GM23338 (cell line): ENCODE measurements around the gene UBN2. TPM values are rescaled to one million over a fixed set of nuclear protein-coding genes. Genes with fewer than 3 reads are reported as not detected.

Experiments used
- ATAC-seq: fragments of 200-7000 bp; cut with Tn5 transposase; 3 replicates; pipeline ENCODE4 v1.9.1; 2020
- DNase-seq: peaks from one replicate; pipeline ENCODE4 v3.0.0-alpha.2; 2015; ENCODE audit warnings: low spot score
- H2AFZ ChIP-seq: fragments of 200-600 bp; sonication (generic); 2 replicates; pipeline ENCODE4 v1.8.0; 2016; ENCODE audit warnings: antibody characterized with exemption, mild to moderate bottlenecking, moderate library complexity
- H3F3A ChIP-seq: fragments of 200-600 bp; sonication (generic); replicated peaks from 2 replicates; pipeline ENCODE4 v1.8.0; 2017; ENCODE audit warnings: antibody characterized with exemption, mixed run types, low read depth
- H3K27ac ChIP-seq: fragments of 200-600 bp; sonication (generic); 2 replicates; pipeline ENCODE4 v1.6.1; 2016; ENCODE audit warnings: low read depth
- H3K27me3 ChIP-seq: fragments of 200-600 bp; sonication (generic); 2 replicates; pipeline ENCODE4 v1.8.0; 2016; ENCODE audit warnings: mild to moderate bottlenecking, mixed run types, moderate library complexity; ENCODE audit not compliant: insufficient read depth
- H3K36me3 ChIP-seq: fragments of 200-600 bp; sonication (generic); 2 replicates; pipeline ENCODE4 v1.8.0; 2016; ENCODE audit warnings: mild to moderate bottlenecking; ENCODE audit not compliant: insufficient read depth
- H3K4me1 ChIP-seq: fragments of 200-600 bp; sonication (generic); 2 replicates; pipeline ENCODE4 v1.8.0; 2016; ENCODE audit warnings: mild to moderate bottlenecking, moderate library complexity; ENCODE audit not compliant: insufficient read depth
- H3K4me2 ChIP-seq: fragments of 200-600 bp; sonication (generic); 2 replicates; pipeline ENCODE4 v1.7.1; 2017; ENCODE audit warnings: mixed run types
- H3K4me3 ChIP-seq: fragments of 200-600 bp; sonication (generic); 2 replicates; pipeline ENCODE4 v1.6.1; 2016; ENCODE audit warnings: mixed run types
- H3K79me2 ChIP-seq: fragments of 200-600 bp; sonication (generic); replicated peaks from 2 replicates; pipeline ENCODE4 v1.8.0; 2017; ENCODE audit warnings: mild to moderate bottlenecking; ENCODE audit not compliant: insufficient read depth
- H3K9me2 ChIP-seq: fragments of 200-600 bp; sonication (generic); 2 replicates; pipeline ENCODE4 v1.8.0; 2017; ENCODE audit not compliant: insufficient read depth
- H4K20me1 ChIP-seq: fragments of 200-600 bp; sonication (generic); replicated peaks from 2 replicates; pipeline ENCODE4 v1.8.0; 2017; ENCODE audit warnings: mild to moderate bottlenecking; ENCODE audit not compliant: insufficient read depth
- H3K27ac Mint-ChIP-seq: 2 replicates; pipeline ENCODE4 v1.8.0; 2020; ENCODE audit warnings: inconsistent platforms, mild to moderate bottlenecking, moderate library complexity, mixed read lengths
- H3K27me3 Mint-ChIP-seq: 3 replicates; pipeline ENCODE4 v1.8.0; 2022; ENCODE audit warnings: low read depth, mild to moderate bottlenecking, moderate library complexity, mixed read lengths, inconsistent platforms; ENCODE audit not compliant: insufficient read depth, poor library complexity
- H3K36me3 Mint-ChIP-seq: 3 replicates; pipeline ENCODE4 v1.8.0; 2021; ENCODE audit warnings: low read depth, mild to moderate bottlenecking, inconsistent platforms, moderate library complexity, mixed read lengths
- H3K4me1 Mint-ChIP-seq: 3 replicates; pipeline ENCODE4 v1.8.0; 2020; ENCODE audit warnings: mild to moderate bottlenecking, inconsistent platforms, mixed read lengths
- H3K4me3 Mint-ChIP-seq: 3 replicates; pipeline ENCODE4 v1.8.0; 2021; ENCODE audit warnings: moderate library complexity, mild to moderate bottlenecking, inconsistent platforms, mixed read lengths
- H3K9me3 Mint-ChIP-seq: 3 replicates; pipeline ENCODE4 v1.8.0; 2020; ENCODE audit warnings: moderate library complexity, mild to moderate bottlenecking, inconsistent platforms, mixed read lengths
- EZH2phosphoT487 ChIP-seq: fragments of 200-600 bp; sonication (generic); IDR thresholded peaks from one replicate; pipeline ENCODE4 v1.8.1; 2018; ENCODE audit warnings: antibody characterized with exemption; ENCODE audit not compliant: unreplicated experiment
- NANOG ChIP-seq: IDR thresholded peaks from 2 replicates; pipeline ENCODE4 v1.6.1; 2016; ENCODE audit warnings: antibody characterized with exemption, borderline replicate concordance
- POLR2AphosphoS5 ChIP-seq: IDR thresholded peaks from 2 replicates; pipeline ENCODE4 v1.6.1; 2016; ENCODE audit warnings: antibody characterized with exemption, low read depth
- ZNF114 ChIP-seq: fragments of 250-450 bp; sonication (Bioruptor Pico); IDR thresholded peaks from 2 replicates; pipeline ENCODE4 v1.5.0; 2020; ENCODE audit warnings: mild to moderate bottlenecking, moderate library complexity
- ZNF331 ChIP-seq: fragments of 250-450 bp; sonication (Bioruptor Pico); IDR thresholded peaks from 2 replicates; pipeline ENCODE4 v1.5.0; 2020; ENCODE audit warnings: low read depth, mild to moderate bottlenecking, moderate library complexity
- polyA plus RNA-seq: library from polyadenylated mRNA; unstranded; fragments of >200 nt; fragmentation: Nextera tagmentation; extraction: Ambion mirVana; gene quantifications from 2 replicates; pipeline ENCODE4 v1.2.1, GENCODE V29; 2016
- total RNA-seq: library from RNA; depleted of rRNA; stranded (reverse); fragments of >200 nt; shearing (Covaris generic); gene quantifications from 2 replicates; pipeline ENCODE4 v1.2.3, GENCODE V29; 2014
- TF ChIP-seq, protein P1 (sequence below), 2 experiments: fragments of 200-600 bp in 1 of 2; sonication (generic) in 1 of 2; conservative IDR thresholded peaks; 2 replicates each; pipeline versions ENCODE4 v1.5.1 to v1.6.1; 2016 to 2017; ENCODE audit warnings: antibody characterized with exemption in 2 of 2, low read depth in 2 of 2, mild to moderate bottlenecking in 2 of 2, moderate library complexity in 1 of 2
- TF ChIP-seq, protein P2 (sequence below): IDR thresholded peaks from 2 replicates; pipeline ENCODE4 v1.6.1; 2016; ENCODE audit warnings: antibody characterized with exemption
- TF ChIP-seq, protein P3 (sequence below): fragments of 250-450 bp; sonication (Bioruptor Pico); IDR thresholded peaks from 2 replicates; pipeline ENCODE4 v1.5.0; 2020; ENCODE audit warnings: mild to moderate bottlenecking, moderate library complexity

UBN2 gene
- total and polyA plus RNA-seq, 2 experiments from 2014 or later, result 18.5 to 26.6 TPM

DNA sequence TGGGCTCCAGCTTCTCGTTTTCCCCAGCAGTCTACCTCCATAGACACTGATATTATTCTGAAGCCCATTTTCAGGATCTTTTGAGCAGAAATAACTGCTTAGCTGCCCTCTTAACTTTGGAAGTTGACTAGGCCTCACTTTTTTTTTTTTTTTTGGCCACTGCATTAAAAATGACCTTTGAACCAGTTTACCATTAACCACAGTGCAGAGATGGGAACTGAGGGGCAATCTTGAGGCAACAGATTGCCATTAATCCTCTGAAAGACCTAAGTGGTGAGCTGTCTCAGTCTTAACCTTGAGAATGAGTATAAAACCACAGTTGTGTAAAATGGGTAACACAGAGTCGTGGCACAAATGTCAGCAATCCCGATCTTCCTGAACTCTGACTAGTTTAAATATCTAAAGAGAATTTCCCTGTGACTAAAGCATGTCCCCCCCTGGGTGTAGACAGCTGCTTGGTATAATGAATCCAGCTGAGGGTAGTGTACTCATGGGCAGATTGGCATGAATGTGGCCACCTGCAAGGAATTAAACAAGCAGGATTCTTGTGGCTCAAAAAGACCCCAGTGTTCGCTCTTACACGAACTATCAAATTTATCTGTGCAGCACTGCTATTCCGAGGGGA lies 64.0 kb downstream of the UBN2 start (continued):
- TF ChIP-seq EZH2phosphoT487 (no peak), ZNF331 (no peak), POLR2AphosphoS5 (no peak)
- TF ChIP-seq, protein P1, sequence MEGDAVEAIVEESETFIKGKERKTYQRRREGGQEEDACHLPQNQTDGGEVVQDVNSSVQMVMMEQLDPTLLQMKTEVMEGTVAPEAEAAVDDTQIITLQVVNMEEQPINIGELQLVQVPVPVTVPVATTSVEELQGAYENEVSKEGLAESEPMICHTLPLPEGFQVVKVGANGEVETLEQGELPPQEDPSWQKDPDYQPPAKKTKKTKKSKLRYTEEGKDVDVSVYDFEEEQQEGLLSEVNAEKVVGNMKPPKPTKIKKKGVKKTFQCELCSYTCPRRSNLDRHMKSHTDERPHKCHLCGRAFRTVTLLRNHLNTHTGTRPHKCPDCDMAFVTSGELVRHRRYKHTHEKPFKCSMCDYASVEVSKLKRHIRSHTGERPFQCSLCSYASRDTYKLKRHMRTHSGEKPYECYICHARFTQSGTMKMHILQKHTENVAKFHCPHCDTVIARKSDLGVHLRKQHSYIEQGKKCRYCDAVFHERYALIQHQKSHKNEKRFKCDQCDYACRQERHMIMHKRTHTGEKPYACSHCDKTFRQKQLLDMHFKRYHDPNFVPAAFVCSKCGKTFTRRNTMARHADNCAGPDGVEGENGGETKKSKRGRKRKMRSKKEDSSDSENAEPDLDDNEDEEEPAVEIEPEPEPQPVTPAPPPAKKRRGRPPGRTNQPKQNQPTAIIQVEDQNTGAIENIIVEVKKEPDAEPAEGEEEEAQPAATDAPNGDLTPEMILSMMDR (conservative IDR thresholded peaks at IDR 0.05; ENCODE audit: low read depth in 2 of 2), result no peak
- TF ChIP-seq, protein P2, sequence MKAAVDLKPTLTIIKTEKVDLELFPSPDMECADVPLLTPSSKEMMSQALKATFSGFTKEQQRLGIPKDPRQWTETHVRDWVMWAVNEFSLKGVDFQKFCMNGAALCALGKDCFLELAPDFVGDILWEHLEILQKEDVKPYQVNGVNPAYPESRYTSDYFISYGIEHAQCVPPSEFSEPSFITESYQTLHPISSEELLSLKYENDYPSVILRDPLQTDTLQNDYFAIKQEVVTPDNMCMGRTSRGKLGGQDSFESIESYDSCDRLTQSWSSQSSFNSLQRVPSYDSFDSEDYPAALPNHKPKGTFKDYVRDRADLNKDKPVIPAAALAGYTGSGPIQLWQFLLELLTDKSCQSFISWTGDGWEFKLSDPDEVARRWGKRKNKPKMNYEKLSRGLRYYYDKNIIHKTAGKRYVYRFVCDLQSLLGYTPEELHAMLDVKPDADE, result no peak

GRCh38 chr7:139297795-139298194 lies 66.8 kb downstream of the UBN2 start:
- Mint-ChIP-seq H3K4me3 (no peak overlapping the region), H3K4me1 (no peaks in the 10 kb centered on the region), H3K9me3 (no peaks in the 10 kb centered on the region), H3K27ac (no peak overlapping the region), H3K36me3 (peaks cover 5% of the 10 kb centered on the region; the same call in 2 of the 3 replicates), H3K27me3 (peaks cover 1% of the 10 kb centered on the region)
- no peak overlapping the region for H3K4me2 ChIP-seq
- ATAC-seq (no peak), DNase-seq (no peak)
- no peaks in the 10 kb centered on the region for H3F3A ChIP-seq
- H3K27ac ChIP-seq, result no peak overlapping the region
- no peaks in the 10 kb centered on the region for H3K27me3 ChIP-seq
- no peaks in the 10 kb centered on the region for H3K4me1 ChIP-seq
- no peaks in the 10 kb centered on the region for H4K20me1 ChIP-seq
- no peaks in the 10 kb centered on the region for H3K9me2 ChIP-seq
- H3K4me3 ChIP-seq, result no peak overlapping the region
- TF ChIP-seq, protein P3, sequence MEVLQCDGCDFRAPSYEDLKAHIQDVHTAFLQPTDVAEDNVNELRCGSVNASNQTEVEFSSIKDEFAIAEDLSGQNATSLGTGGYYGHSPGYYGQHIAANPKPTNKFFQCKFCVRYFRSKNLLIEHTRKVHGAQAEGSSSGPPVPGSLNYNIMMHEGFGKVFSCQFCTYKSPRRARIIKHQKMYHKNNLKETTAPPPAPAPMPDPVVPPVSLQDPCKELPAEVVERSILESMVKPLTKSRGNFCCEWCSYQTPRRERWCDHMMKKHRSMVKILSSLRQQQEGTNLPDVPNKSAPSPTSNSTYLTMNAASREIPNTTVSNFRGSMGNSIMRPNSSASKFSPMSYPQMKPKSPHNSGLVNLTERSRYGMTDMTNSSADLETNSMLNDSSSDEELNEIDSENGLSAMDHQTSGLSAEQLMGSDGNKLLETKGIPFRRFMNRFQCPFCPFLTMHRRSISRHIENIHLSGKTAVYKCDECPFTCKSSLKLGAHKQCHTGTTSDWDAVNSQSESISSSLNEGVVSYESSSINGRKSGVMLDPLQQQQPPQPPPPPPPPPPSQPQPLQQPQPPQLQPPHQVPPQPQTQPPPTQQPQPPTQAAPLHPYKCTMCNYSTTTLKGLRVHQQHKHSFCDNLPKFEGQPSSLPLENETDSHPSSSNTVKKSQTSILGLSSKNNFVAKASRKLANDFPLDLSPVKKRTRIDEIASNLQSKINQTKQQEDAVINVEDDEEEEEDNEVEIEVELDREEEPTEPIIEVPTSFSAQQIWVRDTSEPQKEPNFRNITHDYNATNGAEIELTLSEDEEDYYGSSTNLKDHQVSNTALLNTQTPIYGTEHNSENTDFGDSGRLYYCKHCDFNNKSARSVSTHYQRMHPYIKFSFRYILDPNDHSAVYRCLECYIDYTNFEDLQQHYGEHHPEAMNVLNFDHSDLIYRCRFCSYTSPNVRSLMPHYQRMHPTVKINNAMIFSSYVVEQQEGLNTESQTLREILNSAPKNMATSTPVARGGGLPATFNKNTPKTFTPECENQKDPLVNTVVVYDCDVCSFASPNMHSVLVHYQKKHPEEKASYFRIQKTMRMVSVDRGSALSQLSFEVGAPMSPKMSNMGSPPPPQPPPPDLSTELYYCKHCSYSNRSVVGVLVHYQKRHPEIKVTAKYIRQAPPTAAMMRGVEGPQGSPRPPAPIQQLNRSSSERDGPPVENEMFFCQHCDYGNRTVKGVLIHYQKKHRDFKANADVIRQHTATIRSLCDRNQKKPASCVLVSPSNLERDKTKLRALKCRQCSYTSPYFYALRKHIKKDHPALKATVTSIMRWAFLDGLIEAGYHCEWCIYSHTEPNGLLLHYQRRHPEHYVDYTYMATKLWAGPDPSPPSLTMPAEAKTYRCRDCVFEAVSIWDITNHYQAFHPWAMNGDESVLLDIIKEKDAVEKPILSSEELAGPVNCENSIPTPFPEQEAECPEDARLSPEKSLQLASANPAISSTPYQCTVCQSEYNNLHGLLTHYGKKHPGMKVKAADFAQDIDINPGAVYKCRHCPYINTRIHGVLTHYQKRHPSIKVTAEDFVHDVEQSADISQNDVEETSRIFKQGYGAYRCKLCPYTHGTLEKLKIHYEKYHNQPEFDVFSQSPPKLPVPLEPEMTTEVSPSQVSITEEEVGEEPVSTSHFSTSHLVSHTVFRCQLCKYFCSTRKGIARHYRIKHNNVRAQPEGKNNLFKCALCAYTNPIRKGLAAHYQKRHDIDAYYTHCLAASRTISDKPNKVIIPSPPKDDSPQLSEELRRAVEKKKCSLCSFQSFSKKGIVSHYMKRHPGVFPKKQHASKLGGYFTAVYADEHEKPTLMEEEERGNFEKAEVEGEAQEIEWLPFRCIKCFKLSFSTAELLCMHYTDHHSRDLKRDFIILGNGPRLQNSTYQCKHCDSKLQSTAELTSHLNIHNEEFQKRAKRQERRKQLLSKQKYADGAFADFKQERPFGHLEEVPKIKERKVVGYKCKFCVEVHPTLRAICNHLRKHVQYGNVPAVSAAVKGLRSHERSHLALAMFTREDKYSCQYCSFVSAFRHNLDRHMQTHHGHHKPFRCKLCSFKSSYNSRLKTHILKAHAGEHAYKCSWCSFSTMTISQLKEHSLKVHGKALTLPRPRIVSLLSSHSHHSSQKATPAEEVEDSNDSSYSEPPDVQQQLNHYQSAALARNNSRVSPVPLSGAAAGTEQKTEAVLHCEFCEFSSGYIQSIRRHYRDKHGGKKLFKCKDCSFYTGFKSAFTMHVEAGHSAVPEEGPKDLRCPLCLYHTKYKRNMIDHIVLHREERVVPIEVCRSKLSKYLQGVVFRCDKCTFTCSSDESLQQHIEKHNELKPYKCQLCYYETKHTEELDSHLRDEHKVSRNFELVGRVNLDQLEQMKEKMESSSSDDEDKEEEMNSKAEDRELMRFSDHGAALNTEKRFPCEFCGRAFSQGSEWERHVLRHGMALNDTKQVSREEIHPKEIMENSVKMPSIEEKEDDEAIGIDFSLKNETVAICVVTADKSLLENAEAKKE (CRISPR knock-in tag), result no peak
- TF ChIP-seq NANOG, result no peak
- TF ChIP-seq POLR2AphosphoS5, result no peak
- no peak for TF ChIP-seq ZNF114 (CRISPR knock-in tag)
- H3K79me2 ChIP-seq, result no peaks in the 10 kb centered on the region
- no peak overlapping the region for H2AFZ ChIP-seq
- H3K36me3 ChIP-seq, result no peaks in the 10 kb centered on the region
